Activated CD8-positive, alpha-beta T cell treated with anti-CD3 and anti-CD28 coated beads, Interleukin-2, amount 10 ng/mL, durations not matched to agents 7 days and 5 days (primary cell): Measurements from ENCODE around the gene DCDC2C. TPM values are rescaled to one million over a fixed set of nuclear protein-coding genes. Genes with fewer than 3 reads are reported as not detected.

ENCODE experiments used
- ATAC-seq: fragments of 150-1000 bp; cut with Tn5 transposase; one replicate; pipeline ENCODE4 v1.10.0; 2021; ENCODE audit warnings: moderate library complexity
- CTCF ChIA-PET: fragments of 350-600 bp; sonication (Branson Sonifier 250); formaldehyde crosslinking; loops from one replicate; lab custom pipeline; 2021; ENCODE audit warnings: antibody characterized with exemption; lab: Charles Lee
- POLR2A ChIA-PET: fragments of 350-600 bp; sonication (Branson Sonifier 250); formaldehyde crosslinking; loops from one replicate; lab custom pipeline; 2021; ENCODE audit warnings: antibody characterized with exemption; lab: Charles Lee
- DNase-seq: peaks from one replicate; pipeline ENCODE4 v3.0.0-alpha.2; 2020
- H3K27ac Mint-ChIP-seq: one replicate; pipeline ENCODE4 v1.8.0; 2021; ENCODE audit warnings: mild to moderate bottlenecking, mixed read lengths
- H3K27me3 Mint-ChIP-seq: one replicate; pipeline ENCODE4 v1.8.0; 2021; ENCODE audit warnings: low read depth, mixed read lengths
- H3K36me3 Mint-ChIP-seq: one replicate; pipeline ENCODE4 v1.8.0; 2021; ENCODE audit warnings: low read depth, mixed read lengths
- H3K4me1 Mint-ChIP-seq: one replicate; pipeline ENCODE4 v1.8.0; 2021; ENCODE audit warnings: low read depth, mixed read lengths
- H3K4me3 Mint-ChIP-seq: one replicate; pipeline ENCODE4 v1.8.0; 2021; ENCODE audit warnings: mild to moderate bottlenecking, mixed read lengths
- H3K9me3 Mint-ChIP-seq: one replicate; pipeline ENCODE4 v1.8.0; 2022; ENCODE audit warnings: mixed read lengths; ENCODE audit not compliant: insufficient read depth
- total RNA-seq, 2 experiments: library from RNA; stranded (reverse); gene quantifications; one replicate each; pipeline ENCODE4 v1.2.3, GENCODE V29; 2021

The DCDC2C gene
- total RNA-seq, 2 experiments from 2014 or later = not detected

- POLR2A ChIA-PET = no interaction called here
- H3K4me1 Mint-ChIP-seq = peaks cover 2% of the 10 kb centered on the region
- DNase-seq (no peak), ATAC-seq (no peak)
- no peaks in the 10 kb centered on the region for H3K36me3 Mint-ChIP-seq
- peaks cover 5% of the 10 kb centered on the region for H3K27me3 Mint-ChIP-seq
- no peak overlapping the region for H3K4me3 Mint-ChIP-seq
- CTCF ChIA-PET = no interaction called here
- H3K27ac Mint-ChIP-seq = no peak overlapping the region
- H3K9me3 Mint-ChIP-seq = no peaks in the 10 kb centered on the region
Measured at GRCh38 chr2:3664118-3664517, 39.3 kb upstream of the DCDC2C start.

- H3K27me3 Mint-ChIP-seq = peaks cover 5% of the 10 kb centered on the region
- CTCF ChIA-PET = no interaction called here
- ATAC-seq (no peak), DNase-seq (no peak)
- POLR2A ChIA-PET = no interaction called here
- no peaks in the 10 kb centered on the region for H3K9me3 Mint-ChIP-seq
- H3K27ac Mint-ChIP-seq = no peak overlapping the region
- H3K4me3 Mint-ChIP-seq = no peak overlapping the region
- H3K4me1 Mint-ChIP-seq = peaks cover 2% of the 10 kb centered on the region
- no peaks in the 10 kb centered on the region for H3K36me3 Mint-ChIP-seq
Measured at GRCh38 chr2:3664925-3665324, 38.5 kb upstream of the DCDC2C start.

DNA sequence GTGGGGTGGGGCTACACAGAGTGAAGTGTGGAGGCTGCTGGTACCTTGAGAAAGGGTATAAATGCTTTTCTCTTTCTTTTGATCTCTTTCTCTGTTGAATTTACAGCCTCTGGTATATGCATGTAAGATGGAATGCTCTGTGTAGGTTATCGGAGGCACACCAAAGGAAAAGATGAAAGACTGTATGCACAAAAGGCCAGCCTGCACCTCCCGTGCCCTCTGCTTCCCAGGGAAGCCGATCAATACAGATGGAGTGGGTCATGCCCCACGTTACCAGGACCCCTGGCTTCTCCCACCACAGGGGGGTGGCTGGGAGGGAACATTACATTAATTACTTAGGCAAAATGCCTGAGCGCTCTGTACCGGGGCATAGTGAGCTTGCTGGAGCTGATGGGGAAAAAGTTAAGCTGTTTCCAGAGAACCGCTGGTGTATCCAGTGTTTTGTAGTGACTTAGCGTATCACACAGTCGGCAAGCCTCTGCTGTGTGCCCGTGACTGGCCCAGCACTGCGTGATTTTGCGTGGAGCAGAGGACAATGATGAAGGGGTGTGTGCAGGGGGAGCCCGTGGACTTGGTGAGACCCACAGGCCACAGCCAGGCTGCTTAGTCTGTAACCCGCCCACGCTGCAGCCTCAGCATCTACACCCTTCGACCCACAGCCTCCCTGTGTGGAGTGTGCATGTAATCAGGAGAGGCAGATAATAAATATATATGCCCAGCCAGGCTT, 37.3 kb upstream of the DCDC2C start:
- POLR2A ChIA-PET = no interaction called here
- Mint-ChIP-seq H3K27me3 (peaks cover 5% of the 10 kb centered on the region), H3K4me3 (no peak overlapping the region), H3K36me3 (no peaks in the 10 kb centered on the region), H3K9me3 (no peaks in the 10 kb centered on the region), H3K27ac (no peak overlapping the region), H3K4me1 (no peaks in the 10 kb centered on the region)
- DNase-seq = no peak
- no peak for ATAC-seq
- CTCF ChIA-PET = no interaction called here

GRCh38 chr2:3666613-3666975, 36.8 kb upstream of the DCDC2C start:
- Mint-ChIP-seq H3K4me1 (no peaks in the 10 kb centered on the region), H3K36me3 (no peaks in the 10 kb centered on the region), H3K27me3 (peaks cover 5% of the 10 kb centered on the region), H3K9me3 (no peaks in the 10 kb centered on the region), H3K4me3 (no peak overlapping the region), H3K27ac (no peak overlapping the region)
- ChIA-PET CTCF (no interaction called here), POLR2A (no interaction called here)
- ATAC-seq = no peak
- no peak for DNase-seq

GRCh38 chr2:3667151-3667631, 36.2 kb upstream of the DCDC2C start:
- no peaks in the 10 kb centered on the region for H3K36me3 Mint-ChIP-seq
- POLR2A ChIA-PET = no interaction called here
- H3K27me3 Mint-ChIP-seq = peaks cover 5% of the 10 kb centered on the region
- no peak overlapping the region for H3K4me3 Mint-ChIP-seq
- no peak overlapping the region for H3K27ac Mint-ChIP-seq
- H3K4me1 Mint-ChIP-seq = no peaks in the 10 kb centered on the region
- DNase-seq (no peak), ATAC-seq (no peak)
- no peaks in the 10 kb centered on the region for H3K9me3 Mint-ChIP-seq
- CTCF ChIA-PET = no interaction called here

DNA sequence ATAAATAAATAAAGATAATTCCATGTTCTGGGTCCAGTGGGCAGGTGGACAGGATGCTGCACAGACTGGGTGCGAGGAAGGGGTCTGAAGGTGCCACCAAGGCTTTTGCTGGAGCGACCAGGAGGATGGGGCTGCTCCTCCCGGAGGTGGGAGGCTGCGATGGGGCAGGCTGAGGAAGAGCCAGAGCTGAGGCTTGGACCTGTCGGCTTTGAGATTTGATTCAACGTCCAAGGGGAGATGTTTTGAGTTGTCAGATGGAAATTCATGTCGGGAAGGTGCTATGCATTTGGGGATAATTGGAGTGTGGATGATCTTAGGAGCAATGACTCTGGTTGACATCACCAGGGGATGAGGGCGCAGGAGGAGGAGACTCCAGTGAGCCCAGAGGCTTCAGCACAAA, 33.7 kb upstream of the DCDC2C start:
- no peak overlapping the region for H3K4me3 Mint-ChIP-seq
- H3K27ac Mint-ChIP-seq = no peak overlapping the region
- no peaks in the 10 kb centered on the region for H3K36me3 Mint-ChIP-seq
- POLR2A ChIA-PET = no interaction called here
- DNase-seq (no peak), ATAC-seq (no peak)
- H3K27me3 Mint-ChIP-seq = no peaks in the 10 kb centered on the region
- no peaks in the 10 kb centered on the region for H3K4me1 Mint-ChIP-seq
- CTCF ChIA-PET = no interaction called here
- no peaks in the 10 kb centered on the region for H3K9me3 Mint-ChIP-seq

- Mint-ChIP-seq H3K4me3 (no peak overlapping the region), H3K27ac (no peak overlapping the region), H3K36me3 (no peaks in the 10 kb centered on the region), H3K9me3 (no peaks in the 10 kb centered on the region), H3K4me1 (no peaks in the 10 kb centered on the region), H3K27me3 (no peaks in the 10 kb centered on the region)
- ATAC-seq = no peak
- ChIA-PET POLR2A (no interaction called here), CTCF (no interaction called here)
- no peak for DNase-seq
Measured at GRCh38 chr2:3670376-3670775, 33.0 kb upstream of the DCDC2C start.

GRCh38 chr2:3670941-3671340, 32.4 kb upstream of the DCDC2C start:
- ChIA-PET CTCF (no interaction called here), POLR2A (no interaction called here)
- ATAC-seq (no peak), DNase-seq (no peak)
- no peak overlapping the region for H3K4me3 Mint-ChIP-seq
- H3K9me3 Mint-ChIP-seq = no peaks in the 10 kb centered on the region
- no peaks in the 10 kb centered on the region for H3K27me3 Mint-ChIP-seq
- no peak overlapping the region for H3K27ac Mint-ChIP-seq
- H3K36me3 Mint-ChIP-seq = no peaks in the 10 kb centered on the region
- H3K4me1 Mint-ChIP-seq = no peaks in the 10 kb centered on the region

DNA sequence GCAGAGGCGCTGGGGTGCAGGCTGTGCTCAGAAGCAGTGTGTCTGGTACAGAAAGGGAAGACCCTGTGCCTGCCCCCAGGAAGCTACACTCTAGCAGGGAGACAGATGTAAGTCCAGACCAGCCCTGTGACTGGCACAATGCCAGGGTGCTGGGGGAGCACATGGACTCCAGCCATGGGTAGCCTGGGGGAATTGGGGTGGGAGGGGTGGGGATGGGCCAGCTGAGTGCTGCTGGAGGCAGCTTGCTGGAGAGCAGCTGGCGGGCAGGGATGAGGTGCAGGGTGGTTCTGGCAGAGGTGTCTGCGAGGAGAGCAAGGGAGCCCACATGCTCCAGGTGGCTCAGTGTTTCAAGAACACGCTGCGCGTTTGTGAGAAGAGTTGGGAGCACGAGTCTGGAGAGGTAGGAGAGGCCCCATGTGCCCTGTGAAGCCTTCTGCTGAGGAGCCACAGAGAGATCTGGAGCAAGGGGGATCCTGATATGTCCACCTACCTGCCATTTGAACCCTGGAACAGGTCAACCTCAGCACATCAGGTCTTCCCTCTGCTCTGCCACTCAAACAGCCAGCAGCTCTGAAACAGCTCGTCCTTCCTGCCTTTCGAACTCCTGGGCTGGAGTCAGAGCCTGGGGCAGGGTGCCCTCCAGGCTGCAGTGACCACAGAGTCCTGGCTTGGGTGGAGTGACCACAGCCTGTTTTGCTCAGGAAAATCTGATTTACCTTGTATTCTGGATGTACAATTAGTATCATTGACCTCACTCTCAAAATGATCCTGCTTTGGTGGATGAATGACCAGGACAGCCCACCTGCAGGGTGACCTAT, 30.3 kb upstream of the DCDC2C start:
- CTCF ChIA-PET = no interaction called here
- ATAC-seq (no peak), DNase-seq (no peak)
- H3K36me3 Mint-ChIP-seq = no peaks in the 10 kb centered on the region
- H3K27me3 Mint-ChIP-seq = no peaks in the 10 kb centered on the region
- POLR2A ChIA-PET = no interaction called here
- no peak overlapping the region for H3K27ac Mint-ChIP-seq
- no peaks in the 10 kb centered on the region for H3K9me3 Mint-ChIP-seq
- H3K4me1 Mint-ChIP-seq = no peaks in the 10 kb centered on the region
- H3K4me3 Mint-ChIP-seq = no peak overlapping the region

GRCh38 chr2:3674066-3674845, 29.1 kb upstream of the DCDC2C start:
- no peak overlapping the region for H3K27ac Mint-ChIP-seq
- POLR2A ChIA-PET = no interaction called here
- H3K4me3 Mint-ChIP-seq = no peak overlapping the region
- H3K36me3 Mint-ChIP-seq = no peaks in the 10 kb centered on the region
- no peaks in the 10 kb centered on the region for H3K4me1 Mint-ChIP-seq
- CTCF ChIA-PET = no interaction called here
- DNase-seq (no peak), ATAC-seq (no peak)
- H3K27me3 Mint-ChIP-seq = no peaks in the 10 kb centered on the region
- H3K9me3 Mint-ChIP-seq = no peaks in the 10 kb centered on the region

DNA sequence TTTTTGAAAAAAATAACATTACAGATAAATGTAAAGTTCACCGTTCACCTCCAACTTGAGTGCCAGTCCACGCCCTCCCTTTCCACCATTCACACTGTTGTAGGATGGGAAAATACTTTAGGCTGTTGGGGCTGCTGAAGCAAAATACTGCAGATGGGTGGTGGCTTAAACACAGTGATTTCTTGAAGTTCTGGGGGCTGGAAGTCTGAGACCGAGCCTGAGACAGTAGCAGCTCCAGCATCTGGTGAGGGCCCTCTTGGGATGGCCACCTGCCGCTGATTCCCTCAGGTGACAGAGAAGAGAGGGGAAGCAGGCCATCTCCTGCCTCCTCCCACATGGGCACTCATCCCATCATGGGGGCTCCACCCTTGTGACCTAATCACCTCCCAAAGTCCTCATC, 27.7 kb upstream of the DCDC2C start:
- ChIA-PET CTCF (no interaction called here), POLR2A (no interaction called here)
- Mint-ChIP-seq H3K4me1 (no peaks in the 10 kb centered on the region), H3K4me3 (no peak overlapping the region), H3K36me3 (no peaks in the 10 kb centered on the region), H3K27ac (no peak overlapping the region), H3K9me3 (no peaks in the 10 kb centered on the region), H3K27me3 (no peaks in the 10 kb centered on the region)
- DNase-seq = no peak
- no peak for ATAC-seq

DNA sequence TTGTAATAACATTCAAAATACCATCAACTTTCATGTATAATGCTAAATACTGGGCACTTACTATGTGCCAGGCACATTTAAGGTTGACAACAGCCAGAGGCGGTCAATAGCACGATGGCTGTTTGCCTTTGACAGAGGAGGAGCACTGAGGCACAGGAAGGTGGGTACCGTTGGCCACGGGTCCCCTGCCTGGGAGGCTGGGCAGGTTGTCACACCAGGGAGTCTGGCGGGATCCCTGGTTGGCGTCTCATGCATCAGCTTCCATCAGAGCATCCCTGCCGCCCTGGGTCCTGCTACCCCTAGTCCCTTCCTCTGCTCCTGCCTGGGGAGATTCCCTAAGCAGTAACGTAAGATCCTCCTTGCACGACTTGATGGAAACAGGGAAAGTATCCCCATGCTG, 25.9 kb upstream of the DCDC2C start:
- Mint-ChIP-seq H3K27ac (no peak overlapping the region), H3K36me3 (no peaks in the 10 kb centered on the region), H3K4me3 (no peak overlapping the region), H3K9me3 (no peaks in the 10 kb centered on the region), H3K27me3 (no peaks in the 10 kb centered on the region), H3K4me1 (no peaks in the 10 kb centered on the region)
- ATAC-seq (no peak), DNase-seq (no peak)
- POLR2A ChIA-PET = no interaction called here
- CTCF ChIA-PET = no interaction called here
